Neuronal stem cell (in vitro differentiated cells): Measurements from ENCODE around the gene POU3F4.

ENCODE experiments used
- DNase-seq: peaks from one replicate; pipeline ENCODE4 v3.0.0-alpha.2; 2013; ENCODE audit warnings: low spot score
- H2AFZ ChIP-seq: one replicate; pipeline ENCODE4 v1.6.1; 2013; ENCODE audit warnings: mild to moderate bottlenecking, low read length, inconsistent platforms
- H2AK5ac ChIP-seq: 2 replicates; pipeline ENCODE4 v1.6.1; 2013; ENCODE audit warnings: low read depth, mild to moderate bottlenecking, inconsistent platforms, low read length, moderate library complexity, mixed read lengths
- H2BK120ac ChIP-seq: 2 replicates; pipeline ENCODE4 v1.6.1; 2013; ENCODE audit warnings: low read depth, mild to moderate bottlenecking, inconsistent platforms, low read length, moderate library complexity, mixed read lengths
- H2BK12ac ChIP-seq: one replicate; pipeline ENCODE4 v1.6.1; 2013; ENCODE audit warnings: low read length, inconsistent platforms
- H2BK15ac ChIP-seq: 2 replicates; pipeline ENCODE4 v1.6.1; 2013; ENCODE audit warnings: mild to moderate bottlenecking, low read length, inconsistent platforms, mixed read lengths
- H2BK5ac ChIP-seq: one replicate; pipeline ENCODE4 v1.6.1; 2013; ENCODE audit warnings: inconsistent platforms, mild to moderate bottlenecking, low read length, moderate library complexity
- H3K14ac ChIP-seq: one replicate; pipeline ENCODE4 v1.6.1; 2013; ENCODE audit warnings: low read length, inconsistent platforms
- H3K18ac ChIP-seq: 2 replicates; pipeline ENCODE4 v1.6.1; 2013; ENCODE audit warnings: low read length, inconsistent platforms
- H3K23ac ChIP-seq: 2 replicates; pipeline ENCODE4 v1.6.1; 2013; ENCODE audit warnings: low read depth, mild to moderate bottlenecking, mixed read lengths, low read length, inconsistent platforms; ENCODE audit not compliant: poor library complexity
- H3K27ac ChIP-seq: replicated peaks from 3 replicates; pipeline ENCODE4 v1.5.1; 2013; ENCODE audit warnings: low read length, inconsistent platforms
- H3K27me3 ChIP-seq, 3 experiments: 2 replicates each; pipeline ENCODE4 v1.6.1; 2013; ENCODE audit warnings: low read length in 3 of 3, mild to moderate bottlenecking in 2 of 3, inconsistent platforms in 1 of 3, low read depth in 1 of 3, mixed read lengths in 1 of 3, moderate library complexity in 1 of 3; ENCODE audit not compliant: control insufficient read depth in 3 of 3, insufficient read depth in 3 of 3
- H3K36me3 ChIP-seq, 2 donors: replicated peaks in 1 of 2; 2 replicates each; pipeline ENCODE4 v1.6.1; 2013; ENCODE audit warnings: low read length in 2 of 2; ENCODE audit not compliant: control insufficient read depth in 2 of 2, insufficient read depth in 2 of 2
- H3K4ac ChIP-seq: 2 replicates; pipeline ENCODE4 v1.6.1; 2013; ENCODE audit warnings: inconsistent platforms, mild to moderate bottlenecking, low read length, moderate library complexity
- H3K4me1 ChIP-seq, 2 donors: 1 replicate in 1 of 2; 2 replicates in 1 of 2; pipeline ENCODE4 v1.6.1; 2013; ENCODE audit warnings: low read length in 2 of 2, low read depth in 1 of 2; ENCODE audit not compliant: control insufficient read depth in 2 of 2, insufficient read depth in 1 of 2
- H3K4me2 ChIP-seq: one replicate; pipeline ENCODE4 v1.6.1; 2013; ENCODE audit warnings: mild to moderate bottlenecking, low read length, inconsistent platforms; ENCODE audit not compliant: insufficient read depth, poor library complexity, severe bottlenecking
- H3K4me3 ChIP-seq, 2 donors: 2 replicates each; pipeline ENCODE4 v1.5.1; 2013; ENCODE audit warnings: low read length in 2 of 2, mild to moderate bottlenecking in 2 of 2, inconsistent platforms in 1 of 2, moderate library complexity in 1 of 2
- H3K79me1 ChIP-seq: one replicate; pipeline ENCODE4 v1.6.1; 2013; ENCODE audit warnings: low read depth, mild to moderate bottlenecking, inconsistent platforms, low read length, moderate library complexity
- H3K9ac ChIP-seq: one replicate; pipeline ENCODE4 v1.6.1; 2013; ENCODE audit warnings: mild to moderate bottlenecking, low read depth, low read length, inconsistent platforms; ENCODE audit not compliant: poor library complexity
- H3K9me3 ChIP-seq, 2 donors: replicated peaks in 1 of 2; 2 replicates each; pipeline versions ENCODE3 to v1.6.1; 2013; ENCODE audit warnings: low read length in 2 of 2, mild to moderate bottlenecking in 2 of 2, inconsistent platforms in 1 of 2, low read depth in 1 of 2, mixed read lengths in 1 of 2, moderate library complexity in 1 of 2; ENCODE audit not compliant: control insufficient read depth in 2 of 2, insufficient read depth in 1 of 2
- H4K8ac ChIP-seq: one replicate; pipeline ENCODE4 v1.6.1; 2013; ENCODE audit warnings: low read depth, mild to moderate bottlenecking, inconsistent platforms, low read length, moderate library complexity
- H4K91ac ChIP-seq: one replicate; pipeline ENCODE4 v1.6.1; 2013; ENCODE audit warnings: low read length, low read depth, mild to moderate bottlenecking, inconsistent platforms; ENCODE audit not compliant: poor library complexity
- WGBS, 2 donors: extraction: QIAGEN DNeasy Blood & Tissue Kit; methylation state at CpG; one replicate each; pipeline ENCODE4 v1.1.7; 2013; ENCODE audit warnings: missing lambda C conversion rate in 2 of 2, mixed read lengths in 1 of 2; ENCODE audit not compliant: insufficient read length in 2 of 2, insufficient replicate concordance in 1 of 2; ENCODE audit errors: extremely low coverage in 2 of 2; 5-methylcytosine and 5-hydroxymethylcytosine counted together

The POU3F4 gene

GRCh38 chrX:83510510-83511062, 2.5 kb downstream of the POU3F4 start:
- Histone ChIP-seq H3K36me3 (peaks cover 0 to 3% of the 10 kb centered on the region in 2 donors), H3K4me1 (peaks cover 9 to 18% of the 10 kb centered on the region in 2 donors), H3K9ac (no peak overlapping the region), H4K91ac (no peak overlapping the region), H2BK120ac (no peak overlapping the region), H2BK5ac (no peak overlapping the region), H2BK15ac (no peak overlapping the region), H3K9me3 (no peaks in the 10 kb centered on the region), H3K18ac (no peak overlapping the region), H2AK5ac (no peak overlapping the region), H2BK12ac (no peak overlapping the region), H3K14ac (no peak overlapping the region), H4K8ac (no peak overlapping the region), H2AFZ (peak overlapping the region; percentile 60), H3K27ac (no peak overlapping the region), H3K79me1 (no peaks in the 10 kb centered on the region), H3K23ac (no peak overlapping the region), H3K4me3 (peak overlapping the region; percentile 72 to 74), H3K4me2 (peak overlapping the region; percentile 77), H3K4ac (no peak overlapping the region), H3K27me3 (peaks cover 0 to 34% (median 2%) of the 10 kb centered on the region in 3 experiments)
- no peak for DNase-seq
- WGBS, 2 donors, result no CpG with 5 or more reads among the region's 36 CpGs

- H2BK5ac ChIP-seq, result no peak overlapping the region
- no CpG with 5 or more reads among the region's 17 CpGs for WGBS, 2 donors
- no peak overlapping the region for H4K91ac ChIP-seq
- H3K36me3 ChIP-seq, result peaks cover 0 to 3% of the 10 kb centered on the region in 2 donors
- H3K4me2 ChIP-seq, result peak overlapping the region; percentile 33
- H3K4ac ChIP-seq, result no peak overlapping the region
- no peak overlapping the region for H3K9ac ChIP-seq
- no peak overlapping the region for H3K14ac ChIP-seq
- no peak overlapping the region for H4K8ac ChIP-seq
- H2BK12ac ChIP-seq, result no peak overlapping the region
- H2AK5ac ChIP-seq, result no peak overlapping the region
- H3K18ac ChIP-seq, result no peak overlapping the region
- H2BK120ac ChIP-seq, result no peak overlapping the region
- H2AFZ ChIP-seq, result peak overlapping the region; percentile 41
- peak overlapping the region in 1 of 2 donors; percentile 74 for H3K4me3 ChIP-seq
- H2BK15ac ChIP-seq, result no peak overlapping the region
- H3K27ac ChIP-seq, result no peak overlapping the region
- no peaks in the 10 kb centered on the region for H3K9me3 ChIP-seq
- H3K79me1 ChIP-seq, result no peaks in the 10 kb centered on the region
- H3K23ac ChIP-seq, result no peak overlapping the region
- no peak for DNase-seq
- peaks cover 0 to 28% (median 2%) of the 10 kb centered on the region in 3 experiments for H3K27me3 ChIP-seq
- peaks cover 9 to 18% of the 10 kb centered on the region in 2 donors for H3K4me1 ChIP-seq
Observed at GRCh38 chrX:83511208-83511607, 3.1 kb downstream of the POU3F4 start.

GRCh38 chrX:83512111-83512510, 4.0 kb downstream of the POU3F4 start:
- Histone ChIP-seq H3K27me3 (peaks cover 0 to 23% (median 2%) of the 10 kb centered on the region in 3 experiments), H2BK120ac (no peak overlapping the region), H3K79me1 (no peaks in the 10 kb centered on the region), H2BK15ac (no peak overlapping the region), H3K23ac (no peak overlapping the region), H3K14ac (no peak overlapping the region), H2BK12ac (no peak overlapping the region), H3K4me2 (no peak overlapping the region), H2AK5ac (no peak overlapping the region), H3K36me3 (peaks cover 0 to 3% of the 10 kb centered on the region in 2 donors), H3K4me3 (peak overlapping the region in 1 of 2 donors; percentile 74), H3K27ac (no peak overlapping the region), H3K9me3 (no peaks in the 10 kb centered on the region), H2BK5ac (no peak overlapping the region), H3K9ac (no peak overlapping the region), H2AFZ (no peak overlapping the region), H4K8ac (no peak overlapping the region), H3K4ac (no peak overlapping the region), H3K18ac (no peak overlapping the region), H4K91ac (no peak overlapping the region), H3K4me1 (peaks cover 9 to 14% of the 10 kb centered on the region in 2 donors)
- WGBS, 2 donors, result no CpG with 5 or more reads among the region's 14 CpGs
- no peak for DNase-seq

GRCh38 chrX:83516597-83516996, 8.5 kb downstream of the POU3F4 start:
- no CpG with 5 or more reads among the region's 1 CpG for WGBS, 2 donors
- H2BK120ac ChIP-seq, result no peak overlapping the region
- no peak overlapping the region for H4K8ac ChIP-seq
- H2BK5ac ChIP-seq, result no peak overlapping the region
- H3K23ac ChIP-seq, result no peak overlapping the region
- H3K9me3 ChIP-seq, result no peaks in the 10 kb centered on the region
- H4K91ac ChIP-seq, result no peak overlapping the region
- no peak for DNase-seq
- no peak overlapping the region for H2AK5ac ChIP-seq
- H3K18ac ChIP-seq, result no peak overlapping the region
- peaks cover 0 to 3% of the 10 kb centered on the region in 2 donors for H3K36me3 ChIP-seq
- H3K27ac ChIP-seq, result no peak overlapping the region
- no peak overlapping the region for H3K4ac ChIP-seq
- H3K79me1 ChIP-seq, result no peaks in the 10 kb centered on the region
- H3K4me1 ChIP-seq, result peaks cover 4 to 14% of the 10 kb centered on the region in 2 donors
- no peak overlapping the region for H2AFZ ChIP-seq
- no peak overlapping the region for H3K14ac ChIP-seq
- no peak overlapping the region for H2BK12ac ChIP-seq
- H3K9ac ChIP-seq, result no peak overlapping the region
- no peak overlapping the region for H3K4me3 ChIP-seq
- no peak overlapping the region for H3K4me2 ChIP-seq
- no peaks in the 10 kb centered on the region for H3K27me3 ChIP-seq
- no peak overlapping the region for H2BK15ac ChIP-seq
